OCI-LY7 (cell line): Measurements from ENCODE around the gene ARHGAP45.

Experiments used
- EZH2phosphoT487 ChIP-seq: fragments of 200-600 bp; sonication (generic); IDR thresholded peaks from 2 replicates; pipeline ENCODE4 v1.6.1; 2018; ENCODE audit warnings: low read depth, borderline replicate concordance, mild to moderate bottlenecking, mixed run types, antibody characterized with exemption, low read length, moderate library complexity, mixed read lengths
- TF ChIP-seq, protein P1 (sequence below): fragments of 200-600 bp; sonication (generic); conservative IDR thresholded peaks from 2 replicates; pipeline ENCODE4 v1.5.1; 2014; ENCODE audit warnings: mild to moderate bottlenecking, antibody characterized with exemption, low read length, moderate library complexity, mixed read lengths

- TF ChIP-seq, protein P1, sequence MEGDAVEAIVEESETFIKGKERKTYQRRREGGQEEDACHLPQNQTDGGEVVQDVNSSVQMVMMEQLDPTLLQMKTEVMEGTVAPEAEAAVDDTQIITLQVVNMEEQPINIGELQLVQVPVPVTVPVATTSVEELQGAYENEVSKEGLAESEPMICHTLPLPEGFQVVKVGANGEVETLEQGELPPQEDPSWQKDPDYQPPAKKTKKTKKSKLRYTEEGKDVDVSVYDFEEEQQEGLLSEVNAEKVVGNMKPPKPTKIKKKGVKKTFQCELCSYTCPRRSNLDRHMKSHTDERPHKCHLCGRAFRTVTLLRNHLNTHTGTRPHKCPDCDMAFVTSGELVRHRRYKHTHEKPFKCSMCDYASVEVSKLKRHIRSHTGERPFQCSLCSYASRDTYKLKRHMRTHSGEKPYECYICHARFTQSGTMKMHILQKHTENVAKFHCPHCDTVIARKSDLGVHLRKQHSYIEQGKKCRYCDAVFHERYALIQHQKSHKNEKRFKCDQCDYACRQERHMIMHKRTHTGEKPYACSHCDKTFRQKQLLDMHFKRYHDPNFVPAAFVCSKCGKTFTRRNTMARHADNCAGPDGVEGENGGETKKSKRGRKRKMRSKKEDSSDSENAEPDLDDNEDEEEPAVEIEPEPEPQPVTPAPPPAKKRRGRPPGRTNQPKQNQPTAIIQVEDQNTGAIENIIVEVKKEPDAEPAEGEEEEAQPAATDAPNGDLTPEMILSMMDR, result no peak
- TF ChIP-seq EZH2phosphoT487, result no peak
Measured at GRCh38 chr19:1061987-1062386, 5.0 kb upstream of the ARHGAP45 start.
